Ovary (tissue), 9 donors: ENCODE results near the gene LMBR1L. TPM values are rescaled to one million over a fixed set of nuclear protein-coding genes. Genes with fewer than 3 reads are reported as not detected.

Source experiments
- DNase-seq, 5 donors: peaks; one replicate each; pipeline ENCODE4 v3.0.0-alpha.2; 2019 to 2020
- H3K27ac ChIP-seq, 2 donors: fragments of 200-600 bp; one replicate each; pipeline versions ENCODE4 v1.5.1 to v1.8.0; 2019 to 2022
- H3K27me3 ChIP-seq: fragments of 200-600 bp; one replicate; pipeline ENCODE4 v1.8.0; 2022
- H3K36me3 ChIP-seq: fragments of 200-600 bp; sonication (generic); one replicate; pipeline ENCODE4 v1.5.1; 2019
- H3K4me1 ChIP-seq: one replicate; pipeline ENCODE4 v1.8.1; 2013; ENCODE audit warnings: mild to moderate bottlenecking, moderate library complexity; ENCODE audit not compliant: insufficient read depth
- H3K4me3 ChIP-seq: fragments of 200-600 bp; sonication (generic); one replicate; pipeline ENCODE4 v1.5.1; 2017
- H3K9me3 ChIP-seq, 2 donors: fragments of 200-600 bp in 1 of 2; sonication (generic) in 1 of 2; one replicate each; pipeline versions ENCODE4 v1.5.1 to v1.8.1; 2013 to 2019; ENCODE audit warnings: mild to moderate bottlenecking in 1 of 2, moderate library complexity in 1 of 2
- EP300 ChIP-seq: sonication (generic); formaldehyde crosslinking; IDR thresholded peaks from one replicate; pipeline ENCODE4 v1.6.1; 2017; ENCODE audit warnings: antibody characterized with exemption
- POLR2A ChIP-seq: fragments of 450-650 bp; IDR thresholded peaks from one replicate; pipeline ENCODE4 v1.6.1; 2017; ENCODE audit warnings: antibody characterized with exemption, mild to moderate bottlenecking, moderate library complexity
- WGBS, 3 donors: extraction: QIAGEN DNeasy Blood & Tissue Kit in 1 of 3; methylation state at CpG; one replicate each; pipeline versions ENCODE4 v1.1.5 to v1.1.7; 2013 to 2017; 5-methylcytosine and 5-hydroxymethylcytosine counted together
- intact Hi-C, 4 donors: fragments of 100-400 bp; cut with DNase I; formaldehyde crosslinking; loops; one replicate each; pipeline versions ENCODE4 v1.11.0 to v1.15.1; 2022 to 2023
- polyA plus RNA-seq, 2 donors: library from polyadenylated mRNA; stranded (reverse); fragments of 200-250 nt in 1 of 2; fragments of 350-450 nt in 1 of 2; fragmentation: Illumina TruSeq in 1 of 2; extraction: RNeasy Lipid Tissue Mini Kit (QIAGEN cat#74804) in 1 of 2; gene quantifications; one replicate each; pipeline ENCODE4 v1.2.3, GENCODE V29; 2013 to 2014
- total RNA-seq, 7 donors: library from RNA; depleted of rRNA in 2 of 7; stranded (reverse); fragments of >200 nt in 2 of 7; fragmentation: NEBNext Ultra II Directional in 3 of 7; extraction: Animal tissue kit (Norgen Biotek cat#: 25700) in 3 of 7; gene quantifications; one replicate each; pipeline versions ENCODE4 v1.1.0 to v1.2.4, GENCODE V29; 2016 to 2023
- TF ChIP-seq, protein P1 (sequence below), 3 donors: fragments of 450-650 bp in 2 of 3; fragments of 200-600 bp in 1 of 3; IDR thresholded peaks; one replicate each; pipeline versions ENCODE4 v1.5.1 to v1.8.0; 2016 to 2022; ENCODE audit warnings: antibody characterized with exemption in 3 of 3, mild to moderate bottlenecking in 1 of 3
- donor health status: DM: no; HTN: no; CAD: no; lungs with moderate emphysema.
- donor health status: DM: no; HTN: no; CAD: no.
- donor health status: Bipolar disorder and iron deficiency.
- donor health status: DM: yes; HTN: yes; CAD: no.
- donor health status: DM: no; HTN: no; CAD: no.
- donor health status: DM: yes; HTN: yes; CAD: no.

The LMBR1L gene
- total and polyA plus RNA-seq, 9 donors = 63.8 to 95.8 (median 68.5) TPM

- no peak for DNase-seq
- no peak for TF ChIP-seq EP300
- Histone ChIP-seq H3K4me1 (peaks cover 14% of the 10 kb centered on the region), H3K27me3 (no peaks in the 10 kb centered on the region), H3K4me3 (peak overlapping the region; percentile 91), H3K27ac (peak overlapping the region in 1 of 2 donors; percentile 90), H3K36me3 (no peaks in the 10 kb centered on the region), H3K9me3 (no peaks in the 10 kb centered on the region)
- intact Hi-C loops = loop anchor here in 1 of 4 donors (10.0 kb wide), 1 partner anchor 174 kb away; no protein-coding TSS in a partner anchor
- 4 to 5% (median 4%) methylated on average over 16 of the region's 16 CpGs for WGBS, 3 donors
These were observed 49.4 kb downstream of the LMBR1L start for GRCh38 chr12:49061157-49061650.

- peaks cover 21% of the 10 kb centered on the region for H3K4me1 ChIP-seq
- H3K4me3 ChIP-seq = peak within 1 kb of the TSS; percentile 91
- 0 to 1% (median 0%) methylated on average over 30 to 74 of the region's 74 CpGs for WGBS, 3 donors
- H3K27me3 ChIP-seq = no peaks in the 10 kb centered on the region
- no peaks in the 10 kb centered on the region for H3K36me3 ChIP-seq
- intact Hi-C loops = loop anchor here in 1 of 4 donors (10.0 kb wide), 1 partner anchor 174 kb away; no protein-coding TSS in a partner anchor
- peak; percentile 92 to 94 (median 93) for DNase-seq
- TF ChIP-seq EP300 (no peak), POLR2A (peak; percentile 66)
- TF ChIP-seq, protein P1, sequence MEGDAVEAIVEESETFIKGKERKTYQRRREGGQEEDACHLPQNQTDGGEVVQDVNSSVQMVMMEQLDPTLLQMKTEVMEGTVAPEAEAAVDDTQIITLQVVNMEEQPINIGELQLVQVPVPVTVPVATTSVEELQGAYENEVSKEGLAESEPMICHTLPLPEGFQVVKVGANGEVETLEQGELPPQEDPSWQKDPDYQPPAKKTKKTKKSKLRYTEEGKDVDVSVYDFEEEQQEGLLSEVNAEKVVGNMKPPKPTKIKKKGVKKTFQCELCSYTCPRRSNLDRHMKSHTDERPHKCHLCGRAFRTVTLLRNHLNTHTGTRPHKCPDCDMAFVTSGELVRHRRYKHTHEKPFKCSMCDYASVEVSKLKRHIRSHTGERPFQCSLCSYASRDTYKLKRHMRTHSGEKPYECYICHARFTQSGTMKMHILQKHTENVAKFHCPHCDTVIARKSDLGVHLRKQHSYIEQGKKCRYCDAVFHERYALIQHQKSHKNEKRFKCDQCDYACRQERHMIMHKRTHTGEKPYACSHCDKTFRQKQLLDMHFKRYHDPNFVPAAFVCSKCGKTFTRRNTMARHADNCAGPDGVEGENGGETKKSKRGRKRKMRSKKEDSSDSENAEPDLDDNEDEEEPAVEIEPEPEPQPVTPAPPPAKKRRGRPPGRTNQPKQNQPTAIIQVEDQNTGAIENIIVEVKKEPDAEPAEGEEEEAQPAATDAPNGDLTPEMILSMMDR (IDR thresholded peaks at IDR 0.05) = peak; percentile 10 to 79 (median 57)
- no peaks in the 10 kb centered on the region for H3K9me3 ChIP-seq
- H3K27ac ChIP-seq = peak within 1 kb of the TSS; percentile 61 to 90
These were observed 50.1 kb downstream of the LMBR1L start, which contains the start of gene KMT2D for GRCh38 chr12:49060237-49061156. TSS of gene KMT2D (minus strand) at chr12:49060794. CDS start at chr12:49055324, 5,470 bp downstream.

- peak in 2 of 5 donors; percentile 37 to 60 for DNase-seq
- H3K4me3 ChIP-seq = peak overlapping the region; percentile 91
- no peaks in the 10 kb centered on the region for H3K27me3 ChIP-seq
- H3K4me1 ChIP-seq = peaks cover 21% of the 10 kb centered on the region
- TF ChIP-seq, protein P1 (IDR thresholded peaks at IDR 0.05) = no peak
- TF ChIP-seq EP300 (no peak), POLR2A (no peak)
- 0% methylated on average over 51 to 70 of the region's 70 CpGs for WGBS, 3 donors
- H3K9me3 ChIP-seq = no peaks in the 10 kb centered on the region
- intact Hi-C loops = loop anchor here in 1 of 4 donors (10.0 kb wide), 1 partner anchor 175 kb away; no protein-coding TSS in a partner anchor
- no peaks in the 10 kb centered on the region for H3K36me3 ChIP-seq
- H3K27ac ChIP-seq = peak overlapping the region; percentile 61 to 90
These were observed 51.1 kb downstream of the LMBR1L start for GRCh38 chr12:49059299-49060171.

GRCh38 chr12:49059045-49059298, 51.7 kb downstream of the LMBR1L start:
- intact Hi-C loops = no loop called here
- DNase-seq = no peak
- no peaks in the 10 kb centered on the region for H3K36me3 ChIP-seq
- no peaks in the 10 kb centered on the region for H3K27me3 ChIP-seq
- TF ChIP-seq, protein P1 (IDR thresholded peaks at IDR 0.05) = no peak
- TF ChIP-seq POLR2A (no peak), EP300 (no peak)
- H3K27ac ChIP-seq = peak overlapping the region in 1 of 2 donors; percentile 90
- H3K4me1 ChIP-seq = peaks cover 21% of the 10 kb centered on the region
- no peaks in the 10 kb centered on the region for H3K9me3 ChIP-seq
- peak overlapping the region; percentile 91 for H3K4me3 ChIP-seq
- 0 to 2% (median 0%) methylated on average over 1 of the region's 1 CpG for WGBS, 3 donors
